Peyer's patch (tissue), 4 donors: ENCODE measurements around the gene RXRA.

Experiments
- CTCF ChIP-seq, 6 experiments: fragments of 450-650 bp in 4 of 6; fragments of 200-600 bp in 2 of 6; sonication (generic) in 1 of 6; IDR thresholded peaks; one replicate each; pipeline ENCODE4 v1.5.1; 2017 to 2019; ENCODE audit warnings: antibody characterized with exemption in 6 of 6, mild to moderate bottlenecking in 3 of 6, moderate library complexity in 1 of 6
- POLR2A ChIP-seq, 2 donors: fragments of 450-650 bp; IDR thresholded peaks; one replicate each; pipeline ENCODE4 v1.5.1; 2017; ENCODE audit warnings: antibody characterized with exemption in 2 of 2, mild to moderate bottlenecking in 2 of 2, moderate library complexity in 2 of 2

GRCh38 chr9:134395737-134396257, 69.5 kb downstream of the RXRA start:
- TF ChIP-seq POLR2A (IDR thresholded peaks at IDR 0.05) (no peak), CTCF (IDR thresholded peaks at IDR 0.05) (no peak)
